H1 (cell line): ENCODE results near the gene FKBP1B. TPM values are rescaled to one million over a fixed set of nuclear protein-coding genes. Genes with fewer than 3 reads are reported as not detected.

ENCODE experiments used
- JUND ChIP-seq: IDR thresholded peaks from 2 replicates; pipeline ENCODE4 v1.6.1; 2011; ENCODE audit warnings: mild to moderate bottlenecking, improper control_type of control experiment, low read length
- polyA plus RNA-seq, 7 experiments: library from polyadenylated mRNA; depleted of rRNA in 3 of 7; stranded (reverse) in 5 of 7; unstranded in 2 of 7; fragments of >200 nt in 5 of 7; fragments of 200-250 nt in 2 of 7; gene quantifications; 1 replicate in 5 of 7; 2 replicates in 1 of 7; 4 replicates in 1 of 7; pipeline versions ENCODE4 v1.2.1 to v1.2.3, GENCODE V29; 2011 to 2013; ENCODE audit warnings: missing spikeins in 2 of 7, mixed read lengths in 2 of 7
- total RNA-seq: library from RNA; stranded (reverse); fragmentation: NEBNext Ultra II Directional; extraction: Animal tissue kit (Norgen Biotek cat#: 25700); gene quantifications from 2 replicates; pipeline ENCODE4 v1.2.1, GENCODE V29; 2021

The FKBP1B gene
- total and polyA plus RNA-seq, 2 of the 8 experiments (the other 6 are each of a cell fraction or from before 2014, with no cell fraction given): 50.8 to 151 TPM

DNA sequence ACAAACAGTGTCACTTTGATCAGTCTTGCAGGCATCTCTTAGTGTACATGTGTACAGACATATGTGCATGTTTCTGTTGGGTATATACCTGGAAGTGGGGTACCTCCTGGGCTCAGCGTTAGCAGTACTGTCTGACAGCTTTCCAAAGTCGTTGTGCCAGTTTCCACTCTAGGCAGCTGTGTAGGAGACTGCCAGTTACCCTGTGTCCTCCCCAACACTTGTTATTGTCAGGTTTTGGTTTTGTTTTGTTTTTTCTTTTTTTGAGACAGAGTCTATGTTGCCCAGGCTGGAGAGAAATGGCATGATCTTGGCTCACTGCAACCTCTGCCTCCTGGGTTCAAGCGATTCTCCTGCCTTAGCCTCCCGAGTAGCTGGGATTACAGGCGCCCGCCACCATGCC is 6.2 kb downstream of the FKBP1B start (continued):
- TF ChIP-seq JUND: no peak
